Measurements from ENCODE around the gene DCBLD1.

DNA sequence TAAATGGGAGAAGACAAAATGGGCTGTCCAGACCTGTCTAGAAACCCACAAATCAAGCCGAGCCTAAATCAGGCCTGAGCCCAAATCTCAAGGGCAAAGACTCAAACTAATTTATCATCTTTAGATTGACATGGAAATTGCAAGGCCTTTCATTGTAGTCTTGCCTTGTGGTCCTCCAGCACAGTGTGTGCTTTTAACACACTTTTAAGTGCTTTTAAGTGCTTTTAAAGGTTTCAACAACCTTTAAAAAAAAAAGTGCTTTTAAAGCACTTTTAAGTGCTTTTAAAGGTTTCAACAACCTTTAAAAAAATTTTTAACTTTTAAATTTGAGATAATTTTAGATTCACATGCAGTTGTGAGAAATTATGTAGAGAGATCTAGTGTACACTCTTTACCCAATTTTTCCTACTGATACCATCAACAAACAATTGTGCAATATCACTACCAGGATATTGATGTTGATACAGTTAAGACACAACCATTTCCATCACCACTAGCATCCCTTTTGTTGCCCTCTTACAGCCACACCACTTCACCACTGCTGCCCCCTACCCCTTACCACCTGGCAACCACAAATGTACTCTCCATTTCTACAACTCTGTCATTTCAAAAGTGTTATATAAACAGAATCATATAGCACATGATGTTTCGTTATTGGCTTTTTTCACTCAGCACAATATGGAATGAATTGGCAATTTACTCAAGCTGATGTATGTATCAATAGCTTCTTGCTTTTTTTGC lies 23.1 kb upstream of the DCBLD1 start:
- TF ChIP-seq, protein P1, sequence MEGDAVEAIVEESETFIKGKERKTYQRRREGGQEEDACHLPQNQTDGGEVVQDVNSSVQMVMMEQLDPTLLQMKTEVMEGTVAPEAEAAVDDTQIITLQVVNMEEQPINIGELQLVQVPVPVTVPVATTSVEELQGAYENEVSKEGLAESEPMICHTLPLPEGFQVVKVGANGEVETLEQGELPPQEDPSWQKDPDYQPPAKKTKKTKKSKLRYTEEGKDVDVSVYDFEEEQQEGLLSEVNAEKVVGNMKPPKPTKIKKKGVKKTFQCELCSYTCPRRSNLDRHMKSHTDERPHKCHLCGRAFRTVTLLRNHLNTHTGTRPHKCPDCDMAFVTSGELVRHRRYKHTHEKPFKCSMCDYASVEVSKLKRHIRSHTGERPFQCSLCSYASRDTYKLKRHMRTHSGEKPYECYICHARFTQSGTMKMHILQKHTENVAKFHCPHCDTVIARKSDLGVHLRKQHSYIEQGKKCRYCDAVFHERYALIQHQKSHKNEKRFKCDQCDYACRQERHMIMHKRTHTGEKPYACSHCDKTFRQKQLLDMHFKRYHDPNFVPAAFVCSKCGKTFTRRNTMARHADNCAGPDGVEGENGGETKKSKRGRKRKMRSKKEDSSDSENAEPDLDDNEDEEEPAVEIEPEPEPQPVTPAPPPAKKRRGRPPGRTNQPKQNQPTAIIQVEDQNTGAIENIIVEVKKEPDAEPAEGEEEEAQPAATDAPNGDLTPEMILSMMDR (conservative IDR thresholded peaks at IDR 0.05): no peak
- no peak for TF ChIP-seq EZH2 (IDR thresholded peaks at IDR 0.05; ENCODE audit: low read depth)
